PC-3 (cell line): ENCODE results near the gene LIPA.

Experiments used
- CTCF ChIP-seq: fragments of 300-600 bp; sonication (generic); conservative IDR thresholded peaks from 2 replicates; pipeline ENCODE4 v1.5.1; 2017; ENCODE audit warnings: antibody characterized with exemption, low read depth, mild to moderate bottlenecking, low read length
- EZH2 ChIP-seq: fragments of 300-600 bp; sonication (generic); IDR thresholded peaks from one replicate; pipeline ENCODE4 v1.6.1; 2017; ENCODE audit warnings: antibody characterized with exemption, mild to moderate bottlenecking, low read length; ENCODE audit not compliant: unreplicated experiment

GRCh38 chr10:89294721-89295239, 43.2 kb upstream of the LIPA start:
- TF ChIP-seq EZH2 (no peak), CTCF (no peak)
